ENCODE measurements around the gene PSMD12.
"Not testable (repeated sequence)": the region's sequence is repeated elsewhere in the genome, so short reads cannot be mapped to it uniquely, and the experiment has no call there.

PSMD12 gene

GRCh38 chr17:67390006-67390645 is 23.7 kb upstream of the PSMD12 start:
- no peaks in the 10 kb centered on the region for H3K4me1 ChIP-seq
- H2AFZ ChIP-seq: no peak overlapping the region
- no peak for TF ChIP-seq CTCF (IDR thresholded peaks at IDR 0.05)
- H3K4me3 ChIP-seq (ENCODE audit: low read depth, low read length): no peak overlapping the region
- no peak overlapping the region for H3K9ac ChIP-seq
- H3K36me3 ChIP-seq (ENCODE audit: control insufficient read depth, insufficient read depth, low read length): no peaks in the 10 kb centered on the region
- no peak overlapping the region for H3K4me2 ChIP-seq (ENCODE audit: low read length)
- peak overlapping the region; percentile 50 for H3K27ac ChIP-seq
- H3K27me3 ChIP-seq (ENCODE audit: control insufficient read depth, insufficient read depth, low read length): no peaks in the 10 kb centered on the region
- no peaks in the 10 kb centered on the region for H3K79me2 ChIP-seq
- no peaks in the 10 kb centered on the region for H3K9me3 ChIP-seq (ENCODE audit: control insufficient read depth, low read length)

- no peak overlapping the region for H2AFZ ChIP-seq
- H3K9me3 ChIP-seq (ENCODE audit: control insufficient read depth, low read length): no peaks in the 10 kb centered on the region
- no peaks in the 10 kb centered on the region for H3K79me2 ChIP-seq
- no peak overlapping the region for H3K4me2 ChIP-seq (ENCODE audit: low read length)
- no peak overlapping the region for H3K4me3 ChIP-seq (ENCODE audit: low read depth, low read length)
- H3K27me3 ChIP-seq (ENCODE audit: control insufficient read depth, insufficient read depth, low read length): no peaks in the 10 kb centered on the region
- TF ChIP-seq CTCF (IDR thresholded peaks at IDR 0.05): no peak
- H3K4me1 ChIP-seq: no peaks in the 10 kb centered on the region
- H3K9ac ChIP-seq: no peak overlapping the region
- no peaks in the 10 kb centered on the region for H3K36me3 ChIP-seq (ENCODE audit: control insufficient read depth, insufficient read depth, low read length)
- H3K27ac ChIP-seq: no peak overlapping the region
Measured at GRCh38 chr17:67388986-67389385, 22.6 kb upstream of the PSMD12 start.

GRCh38 chr17:67388536-67388935 is 22.2 kb upstream of the PSMD12 start:
- H3K4me3 ChIP-seq (ENCODE audit: low read depth, low read length); H3K4me1 ChIP-seq; H3K79me2 ChIP-seq; H3K36me3 ChIP-seq (ENCODE audit: control insufficient read depth, insufficient read depth, low read length); H3K27me3 ChIP-seq (ENCODE audit: control insufficient read depth, insufficient read depth, low read length); H3K27ac ChIP-seq; H2AFZ ChIP-seq; H3K9me3 ChIP-seq (ENCODE audit: control insufficient read depth, low read length); H3K9ac ChIP-seq; H3K4me2 ChIP-seq (ENCODE audit: low read length): not testable (repeated sequence)

GRCh38 chr17:67386965-67387551 is 20.7 kb upstream of the PSMD12 start:
- Histone ChIP-seq H3K36me3 (ENCODE audit: control insufficient read depth, insufficient read depth, low read length) (no peaks in the 10 kb centered on the region), H3K4me2 (ENCODE audit: low read length) (no peak overlapping the region), H3K79me2 (no peaks in the 10 kb centered on the region), H3K9ac (no peak overlapping the region), H3K4me3 (ENCODE audit: low read depth, low read length) (no peak overlapping the region), H3K9me3 (ENCODE audit: control insufficient read depth, low read length) (no peaks in the 10 kb centered on the region), H3K27ac (no peak overlapping the region), H3K4me1 (no peaks in the 10 kb centered on the region), H3K27me3 (ENCODE audit: control insufficient read depth, insufficient read depth, low read length) (no peaks in the 10 kb centered on the region), H2AFZ (no peak overlapping the region)
- TF ChIP-seq CTCF (IDR thresholded peaks at IDR 0.05): peak; percentile 39

- no peak overlapping the region for H3K4me3 ChIP-seq (ENCODE audit: low read depth, low read length)
Measured at GRCh38 chr17:67385122-67385988, 19.0 kb upstream of the PSMD12 start.

More at GRCh38 chr17:67385122-67385988, 19.0 kb upstream of the PSMD12 start:
- H3K4me2 ChIP-seq (ENCODE audit: low read length): no peak overlapping the region
- no peak for TF ChIP-seq CTCF (IDR thresholded peaks at IDR 0.05)
- H2AFZ ChIP-seq: no peak overlapping the region
- no peaks in the 10 kb centered on the region for H3K36me3 ChIP-seq (ENCODE audit: control insufficient read depth, insufficient read depth, low read length)
- no peak overlapping the region for H3K27ac ChIP-seq
- H3K79me2 ChIP-seq: no peaks in the 10 kb centered on the region
- no peaks in the 10 kb centered on the region for H3K4me1 ChIP-seq
- no peak overlapping the region for H3K9ac ChIP-seq
- no peaks in the 10 kb centered on the region for H3K27me3 ChIP-seq (ENCODE audit: control insufficient read depth, insufficient read depth, low read length)
- no peaks in the 10 kb centered on the region for H3K9me3 ChIP-seq (ENCODE audit: control insufficient read depth, low read length)

Data from parathyroid adenoma (tissue), 2 donors.